ENCODE data around the gene NLGN2. TPM values are rescaled to one million over a fixed set of nuclear protein-coding genes. Genes with fewer than 3 reads are reported as not detected.

NLGN2 gene
- total RNA-seq, 1 experiment from 2014 or later, result 76.7 TPM

DNA sequence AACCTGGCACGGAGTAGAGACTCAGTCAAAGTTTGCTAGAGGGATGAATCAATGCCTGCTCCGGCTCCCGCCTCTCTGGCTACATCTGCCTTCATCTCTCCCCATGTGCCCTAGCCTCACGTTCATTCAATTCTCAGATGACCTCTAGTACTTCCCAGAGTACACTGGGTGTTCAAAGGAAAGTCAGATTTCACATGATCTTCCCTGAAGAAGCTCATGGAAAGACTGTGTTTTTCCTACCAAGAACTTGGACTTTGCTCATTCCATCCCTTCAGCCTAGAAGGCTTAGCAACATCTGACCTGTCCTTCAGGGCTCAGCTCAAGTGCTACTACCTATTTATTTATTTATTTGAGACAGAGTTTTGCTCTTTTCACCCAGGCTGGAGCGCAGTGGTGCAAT, 37.8 kb upstream of the NLGN2 start (continued):
- no peak for TF ChIP-seq HMGXB4 (CRISPR knock-in tag; IDR thresholded peaks at IDR 0.05)

DNA sequence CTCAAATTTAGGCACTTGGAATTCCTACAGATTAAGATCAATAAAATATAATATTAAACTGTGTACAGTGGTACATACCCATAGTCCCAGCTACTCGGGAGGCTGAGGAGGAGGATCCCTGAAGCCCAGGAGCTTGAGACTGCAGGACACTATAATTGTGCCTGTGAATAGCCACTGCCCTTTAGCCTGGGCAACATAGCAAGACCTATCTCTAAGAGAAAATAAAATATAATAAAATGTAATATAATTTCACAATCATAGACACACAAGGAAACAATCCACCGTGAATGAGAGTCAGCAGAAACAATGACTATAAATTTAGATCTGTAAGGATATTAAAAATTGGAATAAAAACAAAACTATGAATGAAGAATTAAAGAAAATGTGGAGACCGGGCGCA, 36.8 kb upstream of the NLGN2 start:
- Mint-ChIP-seq H3K27ac (no peak overlapping the region), H3K9me3 (no peaks in the 10 kb centered on the region), H3K4me1 (peaks cover 29% of the 10 kb centered on the region), H3K36me3 (no peaks in the 10 kb centered on the region), H3K27me3 (ENCODE audit: low read depth) (peaks cover 4% of the 10 kb centered on the region), H3K4me3 (no peak overlapping the region)
- POLR2A ChIA-PET, result no interaction called here
- DNase-seq (ENCODE audit: low spot score) (no peak), ATAC-seq (no peak)
- TF ChIP-seq FOXK1 (CRISPR knock-in tag; IDR thresholded peaks at IDR 0.05), result no peak
- TF ChIP-seq KAT7 (CRISPR knock-in tag; IDR thresholded peaks at IDR 0.05; ENCODE audit: borderline replicate concordance), result no peak
- TF ChIP-seq MXD4 (CRISPR knock-in tag; IDR thresholded peaks at IDR 0.05; ENCODE audit: borderline replicate concordance), result no peak
- TF ChIP-seq ZBTB21 (CRISPR knock-in tag; IDR thresholded peaks at IDR 0.05; ENCODE audit: borderline replicate concordance), result no peak
- no peak for TF ChIP-seq E2F5 (CRISPR knock-in tag; IDR thresholded peaks at IDR 0.05)
- TF ChIP-seq, protein P1, sequence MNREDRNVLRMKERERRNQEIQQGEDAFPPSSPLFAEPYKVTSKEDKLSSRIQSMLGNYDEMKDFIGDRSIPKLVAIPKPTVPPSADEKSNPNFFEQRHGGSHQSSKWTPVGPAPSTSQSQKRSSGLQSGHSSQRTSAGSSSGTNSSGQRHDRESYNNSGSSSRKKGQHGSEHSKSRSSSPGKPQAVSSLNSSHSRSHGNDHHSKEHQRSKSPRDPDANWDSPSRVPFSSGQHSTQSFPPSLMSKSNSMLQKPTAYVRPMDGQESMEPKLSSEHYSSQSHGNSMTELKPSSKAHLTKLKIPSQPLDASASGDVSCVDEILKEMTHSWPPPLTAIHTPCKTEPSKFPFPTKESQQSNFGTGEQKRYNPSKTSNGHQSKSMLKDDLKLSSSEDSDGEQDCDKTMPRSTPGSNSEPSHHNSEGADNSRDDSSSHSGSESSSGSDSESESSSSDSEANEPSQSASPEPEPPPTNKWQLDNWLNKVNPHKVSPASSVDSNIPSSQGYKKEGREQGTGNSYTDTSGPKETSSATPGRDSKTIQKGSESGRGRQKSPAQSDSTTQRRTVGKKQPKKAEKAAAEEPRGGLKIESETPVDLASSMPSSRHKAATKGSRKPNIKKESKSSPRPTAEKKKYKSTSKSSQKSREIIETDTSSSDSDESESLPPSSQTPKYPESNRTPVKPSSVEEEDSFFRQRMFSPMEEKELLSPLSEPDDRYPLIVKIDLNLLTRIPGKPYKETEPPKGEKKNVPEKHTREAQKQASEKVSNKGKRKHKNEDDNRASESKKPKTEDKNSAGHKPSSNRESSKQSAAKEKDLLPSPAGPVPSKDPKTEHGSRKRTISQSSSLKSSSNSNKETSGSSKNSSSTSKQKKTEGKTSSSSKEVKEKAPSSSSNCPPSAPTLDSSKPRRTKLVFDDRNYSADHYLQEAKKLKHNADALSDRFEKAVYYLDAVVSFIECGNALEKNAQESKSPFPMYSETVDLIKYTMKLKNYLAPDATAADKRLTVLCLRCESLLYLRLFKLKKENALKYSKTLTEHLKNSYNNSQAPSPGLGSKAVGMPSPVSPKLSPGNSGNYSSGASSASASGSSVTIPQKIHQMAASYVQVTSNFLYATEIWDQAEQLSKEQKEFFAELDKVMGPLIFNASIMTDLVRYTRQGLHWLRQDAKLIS (CRISPR knock-in tag; IDR thresholded peaks at IDR 0.05; ENCODE audit: borderline replicate concordance), result no peak
- no peak for TF ChIP-seq FOXJ3 (CRISPR knock-in tag; IDR thresholded peaks at IDR 0.05; ENCODE audit: borderline replicate concordance)
- TF ChIP-seq CBFB (CRISPR knock-in tag; IDR thresholded peaks at IDR 0.05; ENCODE audit: low read depth), result no peak
- TF ChIP-seq PRRX2 (CRISPR knock-in tag; IDR thresholded peaks at IDR 0.05), result no peak
- TF ChIP-seq, protein P2, sequence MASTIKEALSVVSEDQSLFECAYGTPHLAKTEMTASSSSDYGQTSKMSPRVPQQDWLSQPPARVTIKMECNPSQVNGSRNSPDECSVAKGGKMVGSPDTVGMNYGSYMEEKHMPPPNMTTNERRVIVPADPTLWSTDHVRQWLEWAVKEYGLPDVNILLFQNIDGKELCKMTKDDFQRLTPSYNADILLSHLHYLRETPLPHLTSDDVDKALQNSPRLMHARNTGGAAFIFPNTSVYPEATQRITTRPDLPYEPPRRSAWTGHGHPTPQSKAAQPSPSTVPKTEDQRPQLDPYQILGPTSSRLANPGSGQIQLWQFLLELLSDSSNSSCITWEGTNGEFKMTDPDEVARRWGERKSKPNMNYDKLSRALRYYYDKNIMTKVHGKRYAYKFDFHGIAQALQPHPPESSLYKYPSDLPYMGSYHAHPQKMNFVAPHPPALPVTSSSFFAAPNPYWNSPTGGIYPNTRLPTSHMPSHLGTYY (CRISPR knock-in tag; IDR thresholded peaks at IDR 0.05), result no peak
- TF ChIP-seq ATF2 (CRISPR knock-in tag; IDR thresholded peaks at IDR 0.05; ENCODE audit: borderline replicate concordance, low read depth), result no peak
- TF ChIP-seq NR3C1 (CRISPR knock-in tag; conservative IDR thresholded peaks at IDR 0.05; ENCODE audit: low read depth), result no peak
- TF ChIP-seq SP1 (CRISPR knock-in tag; conservative IDR thresholded peaks at IDR 0.05), result no peak
- TF ChIP-seq ATF1 (CRISPR knock-in tag; IDR thresholded peaks at IDR 0.05), result no peak
- TF ChIP-seq, protein P3, sequence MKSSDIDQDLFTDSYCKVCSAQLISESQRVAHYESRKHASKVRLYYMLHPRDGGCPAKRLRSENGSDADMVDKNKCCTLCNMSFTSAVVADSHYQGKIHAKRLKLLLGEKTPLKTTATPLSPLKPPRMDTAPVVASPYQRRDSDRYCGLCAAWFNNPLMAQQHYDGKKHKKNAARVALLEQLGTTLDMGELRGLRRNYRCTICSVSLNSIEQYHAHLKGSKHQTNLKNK (CRISPR knock-in tag; IDR thresholded peaks at IDR 0.05), result no peak
- TF ChIP-seq JUN (CRISPR knock-in tag; IDR thresholded peaks at IDR 0.05), result no peak
- TF ChIP-seq EMX1 (CRISPR knock-in tag; IDR thresholded peaks at IDR 0.05), result no peak
- CTCF ChIA-PET, result interaction anchor here (0.6 to 2.5 kb wide), 6 partner anchors 15 to 346 kb away, joined by 3 to 7 read pairs (median 4); partner anchors contain the start of genes PLSCR3 and TMEM256

All from WTC11 (cell line).